Measurements from ENCODE around the gene VWA3A.
A peak's percentile ranks its signal among the peaks of the same experiment; 100 is the strongest.

VWA3A gene

GRCh38 chr16:22206013-22206841 is 113.9 kb downstream of the VWA3A start, which contains the start of gene EEF2K:
Gene EEF2K, plus strand, starts transcription at chr16:22206278. Its CDS starts 19,452 bp downstream, at chr16:22225730.
- peak; percentile 27 to 49 for DNase-seq

Measured in cerebellar nuclear complex (tissue), 1 donor.